Sciatic nerve (tissue), 2 donors: ENCODE measurements around the gene ATF6. TPM values are rescaled to one million over a fixed set of nuclear protein-coding genes. Genes with fewer than 3 reads are reported as not detected.

Experiments used
- ATAC-seq: fragments of 200-7000 bp; cut with Tn5 transposase; one replicate; pipeline ENCODE4 v1.9.1; 2020; ENCODE audit warnings: mild to moderate bottlenecking, moderate library complexity
- DNase-seq: peaks from one replicate; pipeline ENCODE4 v3.0.0-alpha.2; 2020; ENCODE audit warnings: low spot score
- intact Hi-C: fragments of 100-400 bp; cut with DNase I; formaldehyde crosslinking; loops from one replicate; pipeline ENCODE4 v1.14.2; 2022
- total RNA-seq: library from RNA; stranded (reverse); fragmentation: NEBNext Ultra II Directional; extraction: Animal tissue kit (Norgen Biotek cat#: 25700); gene quantifications from one replicate; pipeline ENCODE4 v1.2.1, GENCODE V29; 2021
- donor health status: DM: no; HTN: no; CAD: no.
- donor health status: DM: no; HTN: no; CAD: no.

ATF6 gene
- total RNA-seq, 1 donor from 2014 or later, result 29.1 TPM

DNA sequence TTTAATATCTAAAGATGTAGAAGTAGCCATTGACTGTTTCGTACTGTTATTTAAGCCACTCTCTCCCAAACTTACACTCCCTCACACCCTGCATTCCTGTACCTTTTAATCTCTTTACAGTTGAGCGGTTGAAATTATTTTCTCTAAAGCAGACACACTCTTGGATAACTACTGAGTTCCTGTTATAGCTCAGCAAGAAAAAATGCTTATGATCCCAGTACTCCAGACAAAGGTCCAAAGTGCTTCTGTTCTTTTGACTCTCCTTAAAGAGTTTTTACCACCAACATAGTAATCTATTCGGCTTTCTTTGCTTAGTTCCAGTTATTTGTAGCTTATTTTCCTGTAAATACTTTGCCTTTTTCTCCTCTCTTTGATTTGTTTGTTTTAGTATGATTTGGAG lies 100.1 kb downstream of the ATF6 start:
- intact Hi-C loops, result no loop called here
- ATAC-seq, result no peak

DNA sequence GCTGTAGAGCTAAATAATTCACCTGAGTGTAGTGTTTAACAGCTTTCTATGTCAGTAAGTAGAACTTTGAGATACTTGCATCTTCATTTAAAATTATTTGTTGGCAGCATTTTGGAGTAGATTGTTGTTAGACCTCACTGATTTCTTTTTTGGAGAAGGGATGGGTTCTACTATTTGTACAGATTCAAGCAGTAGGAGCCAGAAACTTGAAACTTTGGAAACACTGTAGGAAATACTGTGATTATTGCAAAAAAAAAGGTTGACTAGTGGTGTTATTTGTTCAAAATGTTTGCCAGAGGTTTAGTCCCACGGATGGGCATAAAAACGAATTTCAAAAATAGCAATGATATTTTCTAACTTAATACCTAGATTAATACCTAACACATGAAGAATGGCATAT lies 102.7 kb downstream of the ATF6 start:
- no peak for DNase-seq
- intact Hi-C loops, result no loop called here
- no peak for ATAC-seq

More for the DNA sequence above, 100.1 kb downstream of the ATF6 start:
- DNase-seq, result no peak

DNA sequence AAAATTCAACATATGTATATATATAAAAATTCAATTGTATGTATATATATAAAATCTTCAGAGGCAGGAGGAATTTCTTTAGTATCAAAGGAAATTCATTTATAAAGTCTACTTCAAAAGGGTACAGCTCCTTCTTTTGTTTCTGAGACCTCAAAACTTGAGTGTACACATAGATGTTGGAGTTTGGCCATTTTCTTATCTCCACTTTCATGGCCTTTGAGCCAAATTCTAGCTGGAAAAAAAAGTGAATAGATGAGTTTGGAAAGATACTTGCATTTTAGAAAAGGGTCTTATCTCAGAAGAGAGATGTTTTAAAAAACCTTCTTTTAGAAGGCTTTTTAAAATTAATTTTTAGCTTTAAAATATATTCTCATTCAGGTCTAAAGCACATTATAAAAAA lies 103.2 kb downstream of the ATF6 start:
- no peak for DNase-seq
- no peak for ATAC-seq
- intact Hi-C loops, result no loop called here

DNA sequence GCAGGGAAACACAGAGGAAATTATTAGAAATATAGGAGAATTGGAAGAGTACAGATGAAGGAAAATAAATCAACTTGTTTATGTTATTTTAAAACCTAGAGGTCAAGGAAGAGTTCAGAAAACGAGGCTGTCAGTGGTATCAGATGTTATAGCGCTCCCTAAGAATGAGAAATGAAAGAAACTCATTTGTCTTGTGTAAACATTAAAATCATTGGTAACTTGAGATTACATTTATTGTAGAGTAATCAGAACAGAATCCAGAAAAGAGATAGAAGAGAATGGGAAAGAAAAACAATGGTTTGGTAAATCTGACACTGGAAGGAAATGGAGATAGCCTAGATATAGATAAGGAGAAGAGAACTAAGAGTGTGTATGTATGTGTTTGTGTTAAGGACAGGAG lies 106.4 kb downstream of the ATF6 start:
- intact Hi-C loops, result no loop called here
- ATAC-seq (no peak), DNase-seq (no peak)

DNA sequence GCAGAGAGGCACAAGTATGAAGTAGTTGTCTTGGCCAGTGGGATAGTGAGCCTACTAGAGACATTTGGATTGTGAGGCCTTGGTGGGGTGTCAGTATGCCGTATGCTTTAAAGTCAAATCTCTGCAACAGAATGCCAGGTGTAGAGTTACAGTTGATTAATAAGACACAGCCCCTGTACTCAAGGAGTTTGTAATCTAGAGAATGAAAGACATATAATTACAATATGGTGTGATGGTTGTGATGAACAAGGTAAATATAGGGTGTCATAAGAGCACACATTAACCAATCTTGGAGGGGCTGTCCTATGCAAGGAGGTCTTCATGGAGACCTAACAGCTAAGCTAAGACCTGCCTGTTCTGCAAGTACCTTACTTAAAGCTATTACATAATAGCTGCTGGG lies 113.1 kb downstream of the ATF6 start:
- intact Hi-C loops, result no loop called here
- ATAC-seq (no peak), DNase-seq (no peak)

DNA sequence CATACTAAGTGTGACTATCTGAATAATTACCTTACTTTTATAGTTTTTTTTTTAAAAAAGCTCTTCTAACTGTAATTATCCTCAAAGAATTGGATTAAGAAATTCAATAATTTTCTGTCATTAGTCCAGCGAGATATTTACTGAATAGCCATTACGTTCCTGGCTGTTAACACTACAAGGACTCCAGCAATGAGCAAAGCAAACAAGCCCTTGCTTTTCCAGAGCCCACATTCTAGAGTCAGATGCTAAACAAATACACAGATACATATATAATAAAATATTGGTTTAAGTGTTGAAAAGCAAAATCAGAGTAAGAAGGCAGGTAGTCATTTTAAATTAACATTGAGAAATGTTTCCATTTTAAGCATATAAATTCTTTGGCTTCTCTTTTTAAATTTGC lies 118.4 kb downstream of the ATF6 start:
- DNase-seq (no peak), ATAC-seq (peak; percentile 62)
- intact Hi-C loops, result no loop called here

DNA sequence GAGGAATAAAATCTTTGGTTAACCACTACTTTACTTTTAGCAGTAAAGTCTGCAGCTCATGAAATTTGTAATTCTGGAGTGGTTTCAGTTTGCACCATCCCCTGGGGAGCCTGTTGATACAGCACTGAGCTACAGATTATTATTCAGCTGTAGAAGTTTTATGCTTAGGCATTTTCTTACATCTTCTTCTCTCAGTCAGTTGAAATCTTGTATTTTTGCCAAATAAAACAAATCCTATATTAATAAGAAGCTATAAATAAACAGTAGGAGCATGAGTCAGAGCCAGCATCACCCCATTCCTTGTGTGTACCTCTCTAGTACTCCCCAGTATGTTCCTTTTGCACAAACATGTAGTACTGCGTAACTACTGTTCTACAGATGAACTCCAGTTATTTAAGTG lies 118.9 kb downstream of the ATF6 start:
- intact Hi-C loops, result no loop called here
- peak; percentile 56 for DNase-seq
- peak; percentile 81 for ATAC-seq

DNA sequence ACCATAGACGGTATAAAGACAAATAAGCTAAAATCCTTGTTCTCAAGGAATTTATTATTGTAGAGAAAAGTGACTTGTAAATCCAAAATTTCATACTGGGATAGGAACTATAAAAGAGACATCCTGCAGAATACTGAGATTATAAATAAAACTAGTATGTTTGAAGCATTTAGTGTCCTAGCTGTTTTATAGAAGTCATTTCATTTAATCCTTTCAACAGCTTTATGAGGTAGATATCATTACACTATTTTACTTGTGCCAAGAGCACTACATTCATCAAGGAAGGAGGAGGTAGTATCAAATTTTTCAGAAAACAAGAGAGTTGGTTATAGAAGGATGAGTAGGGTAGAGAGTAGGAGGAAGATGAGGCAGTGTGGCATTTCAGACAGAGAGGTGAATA lies 119.6 kb downstream of the ATF6 start:
- ATAC-seq (no peak), DNase-seq (no peak)
- intact Hi-C loops, result no loop called here

DNA sequence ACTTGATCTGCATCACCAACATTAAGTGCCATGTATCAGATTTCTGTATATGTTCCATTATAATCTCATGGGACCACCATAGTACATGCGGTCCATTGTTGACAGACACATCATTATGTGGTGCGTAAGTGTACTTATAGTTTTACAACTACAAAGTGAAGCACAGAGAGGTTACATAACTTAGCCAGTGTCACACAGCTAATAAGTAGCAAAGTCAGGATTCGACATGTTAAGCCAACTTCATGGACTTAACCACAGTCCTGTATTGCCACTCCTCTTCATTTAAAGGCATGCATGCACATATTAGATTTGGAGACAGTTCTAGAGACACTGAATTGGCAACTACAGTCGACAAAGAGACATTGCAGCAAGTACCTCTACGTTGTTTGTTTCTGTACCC lies 120.5 kb downstream of the ATF6 start:
- intact Hi-C loops, result no loop called here

DNA sequence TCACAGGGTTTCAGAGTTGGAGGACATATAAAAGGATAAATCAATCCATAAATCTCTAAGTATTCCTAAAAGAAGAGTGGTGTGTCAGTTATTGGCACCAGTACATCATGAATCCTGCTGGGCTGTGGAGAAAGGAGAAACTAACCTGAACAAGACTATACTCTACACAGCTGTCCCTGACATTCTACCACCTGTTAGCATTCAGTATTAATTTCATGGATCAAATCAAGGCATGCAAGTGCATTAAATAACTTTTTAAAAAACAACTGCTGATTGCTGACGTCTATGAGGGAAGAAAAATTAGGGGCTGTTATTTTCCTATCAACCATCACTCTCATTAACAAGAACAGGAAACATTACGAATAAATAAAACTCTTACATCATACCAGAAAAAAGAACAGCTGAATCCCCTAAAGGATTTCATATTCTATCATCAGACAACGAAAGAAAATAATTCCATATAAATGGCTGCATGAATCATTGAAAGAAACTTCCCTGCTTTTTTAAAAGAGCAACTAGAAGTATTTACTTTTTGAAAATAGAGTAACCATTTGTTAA lies 121.7 kb downstream of the ATF6 start:
- ATAC-seq (no peak), DNase-seq (no peak)
- intact Hi-C loops, result no loop called here

More for the DNA sequence above, 120.5 kb downstream of the ATF6 start:
- no peak for ATAC-seq
- DNase-seq, result no peak

DNA sequence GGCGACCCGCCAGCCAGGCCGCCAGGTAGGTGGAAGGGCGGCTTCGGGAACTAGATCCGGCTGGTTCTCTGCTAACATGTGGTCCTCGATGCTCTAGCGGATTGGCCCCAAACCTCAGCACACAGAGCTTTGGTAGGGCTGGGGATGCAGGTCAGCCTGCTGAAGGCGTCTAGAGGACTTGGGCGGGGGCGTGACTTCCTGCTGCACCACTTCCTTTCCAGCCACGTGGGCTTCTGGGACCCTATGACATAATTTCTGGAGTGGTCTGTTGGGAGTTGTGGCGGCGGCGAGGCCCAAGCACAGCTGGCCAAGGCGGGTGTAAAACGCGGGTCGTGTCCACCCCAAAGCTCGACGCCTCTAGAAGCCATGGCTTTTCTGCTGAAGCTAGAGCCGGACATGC lies 124.5 kb downstream of the ATF6 start:
- DNase-seq, result no peak
- intact Hi-C loops, result no loop called here
- no peak for ATAC-seq

DNA sequence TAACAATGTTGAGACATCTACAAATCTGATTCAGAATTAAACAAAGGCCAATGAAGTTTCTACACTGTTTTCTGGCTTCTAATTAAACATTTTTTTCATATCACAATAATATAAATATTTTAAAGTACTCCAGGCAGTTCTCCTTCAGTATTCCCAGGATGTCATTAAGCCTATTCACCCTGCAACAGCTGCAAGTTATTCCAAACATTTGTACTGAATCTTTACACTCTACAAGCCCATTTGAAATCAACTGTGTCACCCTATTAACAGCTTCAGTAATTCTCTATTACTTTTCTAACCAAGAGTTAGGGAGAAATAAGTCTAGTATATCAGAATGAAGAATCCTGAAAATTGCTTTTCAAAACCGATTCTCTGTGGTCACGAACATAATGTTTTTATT lies 133.0 kb downstream of the ATF6 start:
- DNase-seq, result no peak
- intact Hi-C loops, result no loop called here

DNA sequence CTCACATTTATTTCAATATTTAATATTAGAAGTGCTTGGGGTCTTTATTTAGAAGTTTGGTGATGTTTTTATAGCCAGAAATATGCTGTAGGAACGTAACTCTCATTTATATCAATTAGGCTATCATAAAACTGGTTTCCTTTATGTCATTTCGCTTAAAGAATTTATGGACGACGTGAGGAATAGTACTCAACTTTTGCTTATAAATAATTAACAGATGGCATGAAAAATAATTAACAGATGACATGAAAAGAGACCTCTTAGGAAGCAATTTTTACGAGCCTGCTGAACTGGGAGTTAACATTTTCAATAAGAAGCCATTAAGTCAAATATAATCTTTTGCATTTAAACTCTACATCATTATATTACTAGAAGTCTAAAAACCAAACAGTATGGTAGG lies 134.0 kb downstream of the ATF6 start:
- DNase-seq, result no peak
- intact Hi-C loops, result loop anchor here (10.0 kb wide), 1 partner anchor 275 kb away; no protein-coding TSS in a partner anchor
- ATAC-seq, result no peak

More for the DNA sequence above, 133.0 kb downstream of the ATF6 start:
- ATAC-seq, result no peak

DNA sequence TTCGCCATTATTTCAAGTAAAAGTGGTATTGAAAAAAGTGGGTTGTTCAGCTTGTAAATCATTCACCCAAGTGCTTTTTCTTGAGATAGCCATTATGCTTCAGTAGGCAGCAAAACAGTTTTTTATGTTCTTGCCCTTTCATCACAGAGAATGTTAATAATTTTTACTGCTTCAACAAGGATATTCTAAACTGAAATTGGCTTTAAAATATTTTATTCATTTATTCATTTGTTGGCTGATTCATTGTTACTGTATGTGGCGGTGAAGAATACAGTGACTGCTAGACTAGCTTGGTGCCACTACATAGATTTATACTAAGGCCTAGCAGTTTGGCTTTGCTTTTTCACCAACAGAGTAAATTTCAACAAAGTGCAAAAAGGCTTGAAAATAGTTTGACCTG lies 136.1 kb downstream of the ATF6 start:
- intact Hi-C loops, result loop anchor here (10.0 kb wide), 1 partner anchor 273 kb away; no protein-coding TSS in a partner anchor
- ATAC-seq (no peak), DNase-seq (no peak)

DNA sequence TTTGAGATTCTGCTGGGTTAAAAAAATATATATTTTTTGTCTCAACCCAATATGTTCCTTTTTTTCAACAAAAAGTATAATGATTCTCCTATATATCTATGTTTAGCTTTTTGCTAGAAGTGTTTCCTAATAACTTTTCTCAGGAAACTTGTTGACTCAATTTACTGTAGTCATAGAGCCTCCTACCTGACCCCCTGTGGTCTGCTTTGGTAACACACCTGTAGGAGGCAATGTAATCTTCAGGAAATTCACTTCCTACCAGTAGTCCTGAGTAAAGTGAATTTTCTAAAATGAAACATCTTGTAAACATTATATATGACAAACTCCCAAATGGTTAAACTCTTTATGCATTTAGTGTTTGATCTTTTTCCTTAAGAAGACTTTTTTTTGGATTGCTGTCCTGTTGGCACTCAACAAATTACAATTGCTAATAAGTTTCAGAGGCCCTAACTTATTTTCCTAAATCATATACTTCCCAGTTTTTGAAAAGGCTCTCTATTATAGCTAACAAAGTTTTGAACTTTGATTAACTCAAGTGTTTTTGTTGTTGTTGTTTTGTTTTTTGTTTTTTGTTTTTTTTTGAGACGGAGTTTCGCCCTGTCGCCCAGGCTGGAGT lies 139.3 kb downstream of the ATF6 start:
- ATAC-seq (no peak), DNase-seq (no peak)
- intact Hi-C loops, result loop anchor here (10.0 kb wide), 1 partner anchor 269 kb away; no protein-coding TSS in a partner anchor

DNA sequence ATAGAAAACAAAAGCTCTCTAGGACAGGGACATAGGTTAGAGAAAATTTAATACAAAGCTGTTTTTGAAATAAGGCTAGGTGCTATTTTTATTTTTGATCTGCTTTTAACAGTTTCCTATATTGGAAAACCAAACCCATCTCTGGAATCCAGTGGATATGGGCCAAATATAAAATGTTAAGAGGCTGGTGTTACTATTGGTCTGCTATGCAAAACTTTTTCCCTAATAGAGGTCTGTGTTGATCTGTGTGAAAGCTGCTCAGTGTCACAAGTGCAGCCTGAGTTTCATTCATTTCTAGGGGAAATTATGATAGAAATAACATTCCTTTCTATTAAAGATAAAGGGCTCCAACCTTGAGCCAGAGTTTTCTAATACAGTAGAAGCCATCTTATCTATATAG lies 141.1 kb downstream of the ATF6 start:
- ATAC-seq, result no peak
- no peak for DNase-seq
- intact Hi-C loops, result loop anchor here (10.0 kb wide), 1 partner anchor 268 kb away; no protein-coding TSS in a partner anchor

DNA sequence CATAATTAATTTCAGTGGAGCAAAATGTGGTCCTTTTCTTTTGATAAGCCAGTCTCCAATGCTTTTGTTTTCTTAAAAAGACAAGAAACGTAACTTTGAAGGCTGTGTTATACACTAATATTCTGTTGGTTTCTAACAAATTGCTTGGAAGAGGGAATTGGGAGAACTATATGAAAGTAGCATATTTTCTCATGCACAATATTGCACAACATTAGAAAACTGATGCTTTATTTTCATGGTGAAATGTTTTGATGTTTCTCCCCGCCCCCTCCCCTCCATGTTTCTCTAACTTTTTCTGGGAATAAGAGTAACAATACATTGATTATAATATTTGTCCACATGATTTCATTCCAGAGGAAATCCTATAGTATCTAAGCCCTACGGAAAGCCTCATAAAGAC lies 142.1 kb downstream of the ATF6 start:
- DNase-seq, result no peak
- ATAC-seq, result no peak
- intact Hi-C loops, result loop anchor here (10.0 kb wide), 1 partner anchor 267 kb away; no protein-coding TSS in a partner anchor

DNA sequence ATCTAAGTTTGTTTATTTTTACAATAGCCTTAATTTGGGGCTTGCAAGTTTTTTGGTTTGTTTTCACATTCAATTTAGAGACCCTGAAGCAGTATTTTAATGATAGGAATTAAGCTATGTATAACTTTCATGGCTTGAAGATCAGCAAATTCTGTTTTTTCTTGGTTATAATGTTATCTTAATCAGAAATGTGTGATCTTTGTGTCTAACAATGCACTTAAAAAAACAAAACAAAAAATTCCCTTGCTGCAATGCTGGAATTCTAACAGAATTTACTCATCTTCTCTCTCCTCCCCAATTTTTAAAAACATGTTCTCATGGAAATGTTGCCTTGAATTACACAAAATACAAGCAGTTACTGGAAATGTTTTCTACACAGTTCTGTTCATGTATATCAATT lies 144.5 kb downstream of the ATF6 start:
- intact Hi-C loops, result no loop called here
- no peak for DNase-seq
- ATAC-seq, result no peak

DNA sequence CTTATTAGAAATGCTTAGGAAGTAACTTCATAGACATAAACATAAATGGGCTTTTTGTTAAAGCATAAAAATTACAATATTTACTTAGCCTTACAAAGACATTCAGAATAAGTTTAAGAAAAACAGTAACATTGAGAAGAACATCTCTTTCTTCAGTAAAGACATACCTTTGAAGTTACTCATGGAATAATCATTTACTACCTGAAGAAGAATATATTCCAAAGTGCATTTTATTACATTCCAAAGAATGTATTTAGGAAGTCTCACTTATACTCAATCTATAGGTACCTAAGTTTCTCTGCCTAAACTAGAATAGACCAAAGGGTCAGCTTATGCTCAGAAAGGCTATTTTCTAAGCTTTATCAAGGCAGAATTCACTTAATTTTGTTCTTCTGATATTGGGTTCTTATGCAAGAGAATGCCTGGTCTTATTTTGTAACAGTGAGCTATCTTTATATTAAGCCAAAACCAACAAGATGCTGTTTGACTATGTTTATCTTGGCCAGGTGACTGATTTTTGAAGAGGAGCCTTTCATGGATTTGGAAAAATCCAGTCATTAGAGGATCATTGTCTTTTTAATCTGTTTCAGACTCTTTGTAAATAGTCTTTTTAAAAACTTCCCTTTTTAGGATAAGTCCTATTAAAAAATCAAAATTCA lies 147.5 kb downstream of the ATF6 start:
- peak; percentile 96 for ATAC-seq
- intact Hi-C loops, result no loop called here
- no peak for DNase-seq

DNA sequence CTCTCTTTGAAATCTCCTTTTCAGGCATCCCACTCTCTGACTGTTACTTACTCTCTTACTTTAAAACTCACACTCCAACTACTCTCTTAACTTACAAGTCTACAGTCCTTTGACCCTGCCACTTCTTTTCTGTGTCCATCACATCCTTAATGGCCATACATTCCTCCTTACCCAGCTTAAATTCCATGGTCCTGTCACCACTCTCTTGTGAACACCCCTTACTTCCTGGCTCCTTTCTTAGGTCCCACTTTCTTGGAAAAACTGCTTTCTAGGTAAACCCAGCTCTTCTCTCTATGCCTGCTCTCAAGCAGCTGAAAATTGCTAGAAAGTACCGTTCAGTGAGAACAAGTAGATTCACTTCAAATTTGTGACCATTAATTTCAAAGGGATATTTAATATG lies 148.5 kb downstream of the ATF6 start:
- DNase-seq (no peak), ATAC-seq (peak; percentile 13)
- intact Hi-C loops, result no loop called here
